Measurements from ENCODE around the gene ANKRD23.

ANKRD23 gene

GRCh38 chr2:96832754-96833507 lies 10.9 kb downstream of the ANKRD23 start:
- DNase-seq: no peak

- no peak for DNase-seq
Observed at GRCh38 chr2:96832408-96832753, 11.4 kb downstream of the ANKRD23 start.

- DNase-seq: no peak
Observed at GRCh38 chr2:96831679-96832078, 12.1 kb downstream of the ANKRD23 start.

GRCh38 chr2:96830044-96830562 lies 13.7 kb downstream of the ANKRD23 start:
- no peak for DNase-seq

GRCh38 chr2:96828874-96829273 lies 14.9 kb downstream of the ANKRD23 start:
- no peak for DNase-seq

- DNase-seq: no peak
Observed at GRCh38 chr2:96828436-96828835, 15.4 kb downstream of the ANKRD23 start.

- no peak for DNase-seq
Observed at GRCh38 chr2:96826546-96827278, 17.1 kb downstream of the ANKRD23 start.

- DNase-seq: no peak
Observed at GRCh38 chr2:96825057-96825456, 18.8 kb downstream of the ANKRD23 start.

GRCh38 chr2:96824079-96824870 lies 19.5 kb downstream of the ANKRD23 start:
- DNase-seq: no peak

GRCh38 chr2:96823198-96823597 lies 20.6 kb downstream of the ANKRD23 start:
- no peak for DNase-seq

- DNase-seq: no peak
Observed at GRCh38 chr2:96822786-96823185, 21.0 kb downstream of the ANKRD23 start.

- DNase-seq: no peak
Observed at GRCh38 chr2:96821113-96821675, 22.6 kb downstream of the ANKRD23 start.

- DNase-seq: no peak
Observed at GRCh38 chr2:96819876-96820511, 23.8 kb downstream of the ANKRD23 start.

GRCh38 chr2:96819128-96819875 lies 24.5 kb downstream of the ANKRD23 start:
- DNase-seq: no peak

GRCh38 chr2:96817882-96818281 lies 25.9 kb downstream of the ANKRD23 start:
- no peak for DNase-seq

- no peak for DNase-seq
Observed at GRCh38 chr2:96816836-96817702, 26.8 kb downstream of the ANKRD23 start.

- DNase-seq: peak; percentile 68
Observed at GRCh38 chr2:96816127-96816835, 27.5 kb downstream of the ANKRD23 start, which contains the start of gene CNNM3. CNNM3 (plus strand) TSS chr2:96816268; CDS start chr2:96816278, 10 bp downstream.

- no peak for DNase-seq
Observed at GRCh38 chr2:96815326-96816126, 28.3 kb downstream of the ANKRD23 start.

GRCh38 chr2:96813656-96814055 lies 30.2 kb downstream of the ANKRD23 start:
- no peak for DNase-seq
